Endothelial cell (in vitro differentiated cells): ENCODE data around the gene DUSP22. TPM values are rescaled to one million over a fixed set of nuclear protein-coding genes. Genes with fewer than 3 reads are reported as not detected.
A peak's percentile ranks its signal among the peaks of the same experiment; 100 is the strongest.

ENCODE experiments used
- DNase-seq: peaks from one replicate; pipeline ENCODE4 v3.0.0; 2021; ENCODE audit warnings: low spot score
- H3K27ac Mint-ChIP-seq: one replicate; pipeline ENCODE4 v1.8.0; 2021; ENCODE audit warnings: mixed read lengths, inconsistent platforms; ENCODE audit not compliant: unreplicated experiment
- H3K27me3 Mint-ChIP-seq: one replicate; pipeline ENCODE4 v1.8.0; 2021; ENCODE audit warnings: mild to moderate bottlenecking, moderate library complexity, mixed read lengths, inconsistent platforms; ENCODE audit not compliant: unreplicated experiment
- H3K36me3 Mint-ChIP-seq: one replicate; pipeline ENCODE4 v1.8.0; 2021; ENCODE audit warnings: mild to moderate bottlenecking, low read depth, mixed read lengths, inconsistent platforms; ENCODE audit not compliant: unreplicated experiment
- H3K4me1 Mint-ChIP-seq: one replicate; pipeline ENCODE4 v1.8.0; 2021; ENCODE audit warnings: mild to moderate bottlenecking, mixed read lengths, inconsistent platforms; ENCODE audit not compliant: unreplicated experiment
- H3K4me3 Mint-ChIP-seq: one replicate; pipeline ENCODE4 v1.8.0; 2021; ENCODE audit warnings: mild to moderate bottlenecking, mixed read lengths, inconsistent platforms; ENCODE audit not compliant: unreplicated experiment
- H3K9me3 Mint-ChIP-seq: one replicate; pipeline ENCODE4 v1.8.0; 2021; ENCODE audit warnings: mixed read lengths, inconsistent platforms; ENCODE audit not compliant: unreplicated experiment
- CTCF ChIP-seq: fragments of 200-600 bp; sonication (generic); IDR thresholded peaks from one replicate; pipeline ENCODE4 v1.5.0; 2021; ENCODE audit warnings: antibody characterized with exemption; ENCODE audit not compliant: unreplicated experiment
- total RNA-seq: library from RNA; stranded (reverse); fragmentation: NEBNext Ultra II Directional; extraction: Animal tissue kit (Norgen Biotek cat#: 25700); gene quantifications from one replicate; pipeline ENCODE4 v1.2.1, GENCODE V29; 2021; ENCODE audit not compliant: unreplicated experiment

DUSP22 gene
- total RNA-seq, 1 donor from 2014 or later, result 57.3 TPM

GRCh38 chr6:353642-354614 lies 61.6 kb downstream of the DUSP22 start:
- Mint-ChIP-seq H3K4me3 (no peak overlapping the region), H3K27ac (peak overlapping the region; percentile 22), H3K36me3 (peaks cover 49% of the 10 kb centered on the region), H3K4me1 (peaks cover 7% of the 10 kb centered on the region), H3K9me3 (peaks cover 37% of the 10 kb centered on the region), H3K27me3 (peaks cover 27% of the 10 kb centered on the region)
- no peak for DNase-seq
- TF ChIP-seq CTCF, result no peak

DNA sequence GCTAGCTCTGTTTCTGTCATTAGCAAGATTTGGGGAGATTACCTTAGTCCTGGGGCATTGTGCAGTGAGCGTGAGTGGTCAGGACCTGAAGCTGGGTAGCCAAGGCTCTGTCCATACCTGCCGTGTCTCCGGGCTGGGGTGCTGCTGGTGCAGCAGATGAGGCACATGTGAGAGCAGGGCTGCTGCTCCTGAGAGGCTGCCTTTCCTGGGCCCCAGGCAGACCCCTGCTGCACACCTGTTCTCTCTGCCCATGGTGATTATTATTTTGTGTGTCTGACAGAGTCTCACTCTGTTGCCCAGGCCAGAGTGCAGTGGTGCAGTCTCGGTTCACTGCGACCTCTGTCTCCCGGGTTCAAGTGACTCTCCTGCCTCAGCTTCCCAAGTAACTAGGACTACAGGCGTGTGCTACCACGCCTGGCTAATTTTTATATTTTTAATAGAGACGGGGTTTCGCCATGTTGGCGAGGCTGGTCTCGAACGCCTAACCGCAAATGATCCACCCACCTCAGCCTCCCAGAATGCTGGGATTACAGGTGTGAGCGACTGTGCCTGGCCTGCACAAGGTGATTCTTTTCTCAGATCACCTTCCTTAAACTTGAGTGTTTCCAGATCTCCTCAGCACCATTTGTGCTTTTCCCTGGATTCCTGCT lies 62.5 kb downstream of the DUSP22 start:
- peaks cover 43% of the 10 kb centered on the region for H3K36me3 Mint-ChIP-seq
- no peak for DNase-seq
- H3K4me3 Mint-ChIP-seq, result peak overlapping the region; percentile 60
- peaks cover 7% of the 10 kb centered on the region for H3K4me1 Mint-ChIP-seq
- peaks cover 36% of the 10 kb centered on the region for H3K9me3 Mint-ChIP-seq
- H3K27me3 Mint-ChIP-seq, result peaks cover 23% of the 10 kb centered on the region
- no peak for TF ChIP-seq CTCF
- peak overlapping the region; percentile 27 for H3K27ac Mint-ChIP-seq

DNA sequence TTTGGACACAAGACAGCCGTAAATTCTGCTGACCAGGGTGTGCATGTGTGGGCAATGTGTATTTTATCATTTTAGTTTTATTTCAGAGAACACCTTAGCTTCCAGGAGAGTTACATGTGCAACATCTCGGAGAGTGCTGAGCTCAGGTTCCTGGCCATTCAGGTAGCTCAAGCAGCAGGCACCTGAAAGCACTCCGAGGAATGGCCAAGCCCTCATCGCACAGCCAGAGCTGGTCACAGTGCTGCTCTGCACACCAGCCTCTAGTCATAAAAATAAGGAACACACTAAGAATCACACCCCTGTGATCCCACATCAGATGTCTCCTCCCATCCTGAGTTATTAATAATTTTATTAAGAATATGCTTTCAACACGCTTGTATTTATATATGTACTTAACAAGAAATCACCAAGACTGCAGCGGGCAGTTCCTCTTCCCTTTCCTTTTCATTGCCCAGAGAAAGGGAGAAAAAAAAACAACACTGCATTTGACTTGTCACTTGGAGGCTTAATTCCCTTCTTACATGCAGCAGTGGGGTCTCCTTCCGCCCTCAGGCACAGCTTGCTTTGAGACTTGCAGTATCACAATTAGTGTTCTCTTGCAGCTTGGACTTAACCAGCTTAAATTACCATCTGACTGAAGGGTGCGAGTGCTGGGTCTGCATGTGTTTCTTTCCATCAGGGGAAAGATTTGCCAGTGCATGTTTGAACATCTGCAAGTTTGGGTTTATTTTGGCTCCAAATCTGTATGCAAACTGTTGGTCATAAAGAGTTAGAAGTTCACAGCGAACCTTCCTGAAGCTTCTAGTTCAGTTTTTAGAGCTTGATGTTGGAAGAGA lies 63.3 kb downstream of the DUSP22 start:
- no peak for TF ChIP-seq CTCF
- Mint-ChIP-seq H3K27ac (peak overlapping the region; percentile 27), H3K9me3 (peaks cover 37% of the 10 kb centered on the region), H3K27me3 (peaks cover 25% of the 10 kb centered on the region), H3K36me3 (peaks cover 45% of the 10 kb centered on the region), H3K4me1 (peaks cover 7% of the 10 kb centered on the region), H3K4me3 (peak overlapping the region; percentile 60)
- no peak for DNase-seq

- DNase-seq, result no peak
- peaks cover 7% of the 10 kb centered on the region for H3K4me1 Mint-ChIP-seq
- H3K36me3 Mint-ChIP-seq, result peaks cover 38% of the 10 kb centered on the region
- H3K27ac Mint-ChIP-seq, result peak overlapping the region; percentile 44
- peaks cover 37% of the 10 kb centered on the region for H3K9me3 Mint-ChIP-seq
- TF ChIP-seq CTCF, result no peak
- peaks cover 23% of the 10 kb centered on the region for H3K27me3 Mint-ChIP-seq
- H3K4me3 Mint-ChIP-seq, result peak overlapping the region; percentile 28
Measured at GRCh38 chr6:356828-357251, 64.6 kb downstream of the DUSP22 start.
